Osteocyte (in vitro differentiated cells): ENCODE data around the gene ZNF525. TPM values are rescaled to one million over a fixed set of nuclear protein-coding genes. Genes with fewer than 3 reads are reported as not detected.
A peak's percentile ranks its signal among the peaks of the same experiment; 100 is the strongest.

Experiments
- DNase-seq: peaks from one replicate; pipeline ENCODE4 v3.0.0; 2021; ENCODE audit warnings: mixed read lengths; ENCODE audit not compliant: unreplicated experiment; ENCODE audit errors: extremely low spot score
- H3K27ac Mint-ChIP-seq: one replicate; pipeline ENCODE4 v1.8.0; 2021; ENCODE audit warnings: mild to moderate bottlenecking, mixed read lengths; ENCODE audit not compliant: unreplicated experiment
- H3K27me3 Mint-ChIP-seq: one replicate; pipeline ENCODE4 v1.8.0; 2021; ENCODE audit warnings: mixed read lengths; ENCODE audit not compliant: unreplicated experiment
- H3K36me3 Mint-ChIP-seq: one replicate; pipeline ENCODE4 v1.8.0; 2021; ENCODE audit warnings: mixed read lengths; ENCODE audit not compliant: unreplicated experiment
- H3K4me1 Mint-ChIP-seq: one replicate; pipeline ENCODE4 v1.8.0; 2021; ENCODE audit warnings: mixed read lengths; ENCODE audit not compliant: unreplicated experiment
- H3K4me3 Mint-ChIP-seq: one replicate; pipeline ENCODE4 v1.8.0; 2021; ENCODE audit warnings: mild to moderate bottlenecking, moderate library complexity, mixed read lengths; ENCODE audit not compliant: unreplicated experiment
- H3K9me3 Mint-ChIP-seq: one replicate; pipeline ENCODE4 v1.8.0; 2021; ENCODE audit warnings: mixed read lengths; ENCODE audit not compliant: unreplicated experiment
- long read RNA-seq: library from polyadenylated mRNA; unstranded; transcript quantifications from one replicate; pipeline ENCODE4 v2.0.0, GENCODE V29; 2021
- total RNA-seq: library from RNA; stranded (reverse); gene quantifications from 2 replicates; pipeline ENCODE4 v1.2.1, GENCODE V29; 2021
- TF ChIP-seq, protein P1 (sequence below): fragments of 200-600 bp; sonication (generic); IDR thresholded peaks from 2 replicates; pipeline ENCODE4 v1.5.0; 2021; ENCODE audit warnings: antibody characterized with exemption, mild to moderate bottlenecking, moderate library complexity

Gene ZNF525
- 7.6 and 8.5 TPM in 2 replicates for total RNA-seq
- long read RNA-seq, partial matches to known transcripts = 0 of 6 reads
- long read RNA-seq, other reads (novel, unspliced or antisense) = 4 of 6 reads

DNA sequence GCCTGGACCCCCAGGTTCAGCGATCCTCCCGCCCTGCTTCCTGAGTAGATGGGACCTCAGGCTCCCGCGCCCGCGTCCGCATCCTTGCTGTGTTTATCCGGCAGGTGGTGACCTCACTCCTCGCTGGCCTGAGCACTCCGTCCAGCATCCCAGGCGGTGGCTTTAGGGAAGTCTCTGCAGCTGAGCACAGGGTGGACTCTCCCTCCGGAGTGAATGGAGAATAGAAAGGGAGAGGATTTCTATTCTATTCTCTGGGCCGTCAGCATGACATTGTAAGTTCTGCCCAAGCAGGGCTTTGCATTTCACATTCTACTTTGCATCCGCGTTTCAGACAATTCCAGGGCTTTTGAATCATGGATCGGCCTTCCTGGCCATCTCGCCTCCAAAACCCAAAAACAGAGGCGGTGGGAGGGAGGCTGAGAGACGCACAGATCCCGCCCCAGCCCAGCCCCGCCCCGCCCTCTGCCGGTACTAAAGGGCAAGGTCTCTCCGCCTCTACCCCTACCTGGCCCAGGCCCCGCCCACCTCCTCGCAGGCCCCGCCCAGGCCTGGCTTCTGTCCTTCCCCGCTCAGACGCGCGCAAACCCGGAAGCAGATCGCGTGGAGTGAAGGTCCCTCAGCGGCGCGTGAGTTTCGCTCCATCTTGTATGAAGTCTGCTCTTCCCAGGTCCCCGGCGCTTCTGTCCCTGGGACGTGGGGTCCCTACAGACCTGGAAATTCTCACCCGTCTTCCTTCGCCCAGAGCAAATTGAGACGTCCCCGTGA is at the start of gene ZNF525:
Gene ZNF525 (plus strand): TSS at position 572 of the 765 bp plus-strand sequence. CDS start 6,577 bp downstream, outside the sequence.
- Mint-ChIP-seq H3K36me3 (no peaks in the 10 kb centered on the region), H3K27me3 (no peaks in the 10 kb centered on the region), H3K27ac (peak within 1 kb of the TSS; percentile 90), H3K9me3 (peaks cover 14% of the 10 kb centered on the region), H3K4me3 (peak within 1 kb of the TSS; percentile 90), H3K4me1 (peaks cover 13% of the 10 kb centered on the region)
- TF ChIP-seq, protein P1, sequence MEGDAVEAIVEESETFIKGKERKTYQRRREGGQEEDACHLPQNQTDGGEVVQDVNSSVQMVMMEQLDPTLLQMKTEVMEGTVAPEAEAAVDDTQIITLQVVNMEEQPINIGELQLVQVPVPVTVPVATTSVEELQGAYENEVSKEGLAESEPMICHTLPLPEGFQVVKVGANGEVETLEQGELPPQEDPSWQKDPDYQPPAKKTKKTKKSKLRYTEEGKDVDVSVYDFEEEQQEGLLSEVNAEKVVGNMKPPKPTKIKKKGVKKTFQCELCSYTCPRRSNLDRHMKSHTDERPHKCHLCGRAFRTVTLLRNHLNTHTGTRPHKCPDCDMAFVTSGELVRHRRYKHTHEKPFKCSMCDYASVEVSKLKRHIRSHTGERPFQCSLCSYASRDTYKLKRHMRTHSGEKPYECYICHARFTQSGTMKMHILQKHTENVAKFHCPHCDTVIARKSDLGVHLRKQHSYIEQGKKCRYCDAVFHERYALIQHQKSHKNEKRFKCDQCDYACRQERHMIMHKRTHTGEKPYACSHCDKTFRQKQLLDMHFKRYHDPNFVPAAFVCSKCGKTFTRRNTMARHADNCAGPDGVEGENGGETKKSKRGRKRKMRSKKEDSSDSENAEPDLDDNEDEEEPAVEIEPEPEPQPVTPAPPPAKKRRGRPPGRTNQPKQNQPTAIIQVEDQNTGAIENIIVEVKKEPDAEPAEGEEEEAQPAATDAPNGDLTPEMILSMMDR = peak; percentile 30
- DNase-seq = peak; percentile 94

DNA sequence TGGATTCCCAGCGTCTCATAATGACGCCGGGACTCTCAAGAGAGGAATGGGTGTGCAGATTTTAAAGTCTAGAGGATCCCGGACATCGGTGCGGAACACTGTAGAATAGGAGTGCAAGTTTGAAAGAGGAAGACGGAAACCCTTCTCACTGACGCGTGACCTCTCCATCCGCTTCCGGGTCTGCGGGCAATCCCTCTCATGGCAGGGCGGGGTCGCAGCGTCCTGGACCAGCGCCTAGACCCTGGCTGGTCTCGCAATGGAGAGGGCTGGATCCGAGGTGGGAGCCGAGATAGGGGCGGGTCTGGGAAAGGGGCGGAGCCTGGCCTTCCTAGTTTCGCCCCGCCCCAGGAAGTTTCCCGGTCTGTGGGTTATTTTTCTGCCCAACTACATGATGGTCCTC is 36.5 kb upstream of the ZNF525 start:
- DNase-seq = peak; percentile 72
- Mint-ChIP-seq H3K4me3 (no peak overlapping the region), H3K27ac (no peak overlapping the region)

DNA sequence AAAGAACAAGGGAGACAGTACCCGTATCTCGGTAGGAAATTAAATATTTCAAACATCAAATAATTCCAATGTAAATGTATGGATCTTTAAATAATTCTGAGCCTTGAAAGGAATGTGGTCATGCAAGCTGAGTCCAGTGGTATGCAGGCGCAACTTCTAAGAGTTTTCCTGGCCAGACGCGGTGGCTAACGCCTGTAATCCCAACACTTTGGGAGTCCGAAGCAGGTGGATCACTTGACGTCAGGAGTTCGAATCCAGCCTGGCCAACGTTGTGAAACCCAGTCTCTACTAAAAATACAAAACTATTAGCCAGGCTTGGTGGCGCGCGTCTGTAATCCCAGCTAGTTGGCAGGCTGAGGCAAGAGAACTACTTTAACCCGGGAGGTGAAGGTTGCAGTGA is 33.0 kb upstream of the ZNF525 start:
- peak overlapping the region; percentile 88 for H3K27ac Mint-ChIP-seq
- H3K4me3 Mint-ChIP-seq = peak overlapping the region; percentile 91
- H3K36me3 Mint-ChIP-seq = peaks cover 9% of the 10 kb centered on the region
- H3K27me3 Mint-ChIP-seq = no peaks in the 10 kb centered on the region
- H3K4me1 Mint-ChIP-seq = peaks cover 6% of the 10 kb centered on the region
- H3K9me3 Mint-ChIP-seq = peaks cover 18% of the 10 kb centered on the region
- DNase-seq = peak; percentile 67
- TF ChIP-seq, protein P1 = no peak

More for the DNA sequence above, 36.5 kb upstream of the ZNF525 start:
- Mint-ChIP-seq H3K36me3 (no peaks in the 10 kb centered on the region), H3K4me1 (peaks cover under 1% of the 10 kb centered on the region), H3K27me3 (no peaks in the 10 kb centered on the region), H3K9me3 (peaks cover 39% of the 10 kb centered on the region)
- TF ChIP-seq, protein P1 = no peak

DNA sequence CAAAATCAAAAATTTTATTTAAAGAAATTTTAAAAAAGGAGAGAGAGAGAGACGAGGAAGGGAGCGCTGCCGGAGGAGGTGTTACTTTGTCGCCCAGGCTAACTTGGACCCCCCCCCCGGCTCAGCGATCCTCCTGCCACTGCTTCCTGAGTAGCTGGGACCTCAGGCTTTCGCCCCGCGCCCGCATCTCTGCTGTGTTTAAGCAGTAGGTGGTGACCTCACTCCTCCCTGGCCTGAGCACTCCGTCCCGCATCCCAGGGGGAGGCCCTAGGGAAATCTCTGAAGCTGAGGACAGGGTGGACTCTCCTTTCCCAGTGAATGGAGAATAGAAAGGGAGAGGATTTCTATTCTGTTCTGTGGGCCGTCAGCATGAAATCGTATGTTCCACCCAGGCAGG is 32.4 kb upstream of the ZNF525 start:
- TF ChIP-seq, protein P1 = no peak
- H3K9me3 Mint-ChIP-seq = peaks cover 12% of the 10 kb centered on the region
- DNase-seq = peak; percentile 84
- H3K36me3 Mint-ChIP-seq = peaks cover 12% of the 10 kb centered on the region
- peaks cover 6% of the 10 kb centered on the region for H3K4me1 Mint-ChIP-seq
- peak overlapping the region; percentile 91 for H3K4me3 Mint-ChIP-seq
- H3K27me3 Mint-ChIP-seq = no peaks in the 10 kb centered on the region
- peak overlapping the region; percentile 88 for H3K27ac Mint-ChIP-seq
